ENCODE results near the gene KRTAP5-7.
"Not testable (repeated sequence)": the region's sequence is repeated elsewhere in the genome, so short reads cannot be mapped to it uniquely, and the experiment has no call there.

The KRTAP5-7 gene, protein sequence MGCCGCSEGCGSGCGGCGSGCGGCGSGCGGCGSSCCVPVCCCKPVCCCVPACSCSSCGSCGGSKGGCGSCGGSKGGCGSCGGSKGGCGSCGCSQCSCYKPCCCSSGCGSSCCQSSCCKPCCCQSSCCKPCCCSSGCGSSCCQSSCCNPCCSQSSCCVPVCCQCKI

DNA sequence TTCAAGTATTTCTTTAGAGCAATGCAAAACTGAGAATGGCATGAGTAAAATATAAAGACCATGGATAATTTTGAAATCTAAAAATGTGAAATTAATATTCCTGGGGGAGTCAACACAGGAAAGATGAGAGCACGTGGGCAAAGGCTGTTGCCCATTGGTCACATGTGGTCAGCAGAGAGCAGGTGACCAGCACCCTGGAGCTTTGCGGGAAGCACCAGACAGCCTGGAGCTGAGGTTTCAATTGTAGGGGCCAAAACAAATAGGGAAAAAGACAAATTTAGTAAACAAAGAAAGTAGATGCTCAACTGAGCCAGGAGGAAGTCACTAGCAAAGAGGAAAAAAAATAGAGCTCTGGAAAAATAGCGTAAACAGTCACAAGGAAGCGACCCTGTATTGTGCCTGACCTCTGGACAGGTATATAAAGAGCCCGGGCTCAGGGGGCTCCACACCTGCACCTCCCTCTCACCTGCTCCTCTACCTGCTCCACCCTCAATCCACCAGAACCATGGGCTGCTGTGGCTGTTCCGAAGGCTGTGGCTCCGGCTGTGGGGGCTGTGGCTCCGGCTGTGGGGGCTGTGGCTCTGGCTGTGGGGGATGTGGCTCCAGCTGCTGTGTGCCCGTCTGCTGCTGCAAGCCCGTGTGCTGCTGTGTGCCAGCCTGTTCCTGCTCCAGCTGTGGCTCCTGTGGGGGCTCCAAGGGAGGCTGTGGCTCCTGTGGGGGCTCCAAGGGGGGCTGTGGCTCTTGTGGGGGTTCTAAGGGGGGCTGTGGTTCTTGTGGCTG is at the start of gene KRTAP5-7:
KRTAP5-7 (plus strand) TSS at position 472 of the 780 bp plus-strand sequence; CDS start at position 506, 34 bp downstream.
- DNase-seq (ENCODE audit: low read depth in 2 of 2), result not testable (repeated sequence)

DNA sequence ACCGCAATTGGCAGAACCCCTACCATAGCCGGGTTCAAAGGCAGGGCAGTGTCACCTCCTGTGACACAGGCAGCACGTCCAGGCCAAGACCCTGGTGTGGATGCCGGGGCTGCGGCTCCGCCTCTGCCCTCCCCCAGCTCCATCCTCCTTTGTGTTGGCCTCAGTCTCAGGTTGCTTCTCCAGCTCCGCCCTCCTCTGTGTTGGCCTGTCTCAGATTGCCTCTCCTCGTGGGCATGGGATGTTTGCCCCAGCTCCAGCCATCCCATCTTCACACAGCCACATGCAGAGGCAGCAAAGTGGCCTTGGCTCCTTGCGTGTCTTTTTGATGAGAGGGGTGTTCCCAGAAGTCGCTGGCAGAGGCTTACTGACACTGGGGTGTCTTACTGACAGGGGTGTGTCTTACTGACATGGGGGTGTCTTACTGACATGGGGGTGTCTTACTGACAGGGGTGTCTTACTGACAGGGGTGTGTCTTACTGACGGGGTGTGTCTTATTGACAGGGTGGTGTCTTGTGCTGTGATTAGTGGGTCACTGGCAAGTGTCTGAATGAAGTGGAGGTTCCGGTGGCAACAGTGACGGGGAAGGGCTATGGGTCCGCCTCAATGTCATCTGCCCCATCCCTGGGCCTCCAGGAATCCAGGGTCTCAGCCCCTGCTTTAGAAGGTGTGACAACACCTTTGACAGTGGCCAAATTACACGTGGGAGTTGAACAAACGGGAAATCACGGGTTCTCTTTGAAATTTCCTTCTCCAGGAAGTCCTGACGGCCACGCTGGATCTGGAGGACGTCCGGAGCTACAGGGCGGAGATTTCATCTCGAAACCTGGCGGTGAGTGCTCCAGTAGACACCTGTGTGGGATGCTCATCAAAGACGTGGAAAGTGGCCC is 49.2 kb upstream of the KRTAP5-7 start:
- DNase-seq (ENCODE audit: low read depth in 2 of 2), result no peak

DNA sequence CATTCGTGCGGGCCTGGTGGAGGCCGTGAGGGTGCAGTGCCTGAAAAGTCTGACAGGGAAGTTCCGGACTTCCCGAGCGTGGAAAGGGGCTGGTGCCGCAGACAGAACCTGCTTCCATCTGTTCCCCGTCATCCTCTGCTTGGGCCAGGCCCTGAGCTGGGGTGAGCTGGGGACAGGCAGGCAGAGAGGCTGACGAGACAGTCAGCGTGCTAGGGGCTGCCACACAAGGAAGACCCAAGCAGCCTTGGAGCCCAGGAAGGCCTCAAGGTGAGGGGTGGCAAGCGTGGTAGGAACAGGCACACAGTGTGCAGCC is 48.6 kb upstream of the KRTAP5-7 start:
- DNase-seq (ENCODE audit: low read depth in 2 of 2), result no peak

DNA sequence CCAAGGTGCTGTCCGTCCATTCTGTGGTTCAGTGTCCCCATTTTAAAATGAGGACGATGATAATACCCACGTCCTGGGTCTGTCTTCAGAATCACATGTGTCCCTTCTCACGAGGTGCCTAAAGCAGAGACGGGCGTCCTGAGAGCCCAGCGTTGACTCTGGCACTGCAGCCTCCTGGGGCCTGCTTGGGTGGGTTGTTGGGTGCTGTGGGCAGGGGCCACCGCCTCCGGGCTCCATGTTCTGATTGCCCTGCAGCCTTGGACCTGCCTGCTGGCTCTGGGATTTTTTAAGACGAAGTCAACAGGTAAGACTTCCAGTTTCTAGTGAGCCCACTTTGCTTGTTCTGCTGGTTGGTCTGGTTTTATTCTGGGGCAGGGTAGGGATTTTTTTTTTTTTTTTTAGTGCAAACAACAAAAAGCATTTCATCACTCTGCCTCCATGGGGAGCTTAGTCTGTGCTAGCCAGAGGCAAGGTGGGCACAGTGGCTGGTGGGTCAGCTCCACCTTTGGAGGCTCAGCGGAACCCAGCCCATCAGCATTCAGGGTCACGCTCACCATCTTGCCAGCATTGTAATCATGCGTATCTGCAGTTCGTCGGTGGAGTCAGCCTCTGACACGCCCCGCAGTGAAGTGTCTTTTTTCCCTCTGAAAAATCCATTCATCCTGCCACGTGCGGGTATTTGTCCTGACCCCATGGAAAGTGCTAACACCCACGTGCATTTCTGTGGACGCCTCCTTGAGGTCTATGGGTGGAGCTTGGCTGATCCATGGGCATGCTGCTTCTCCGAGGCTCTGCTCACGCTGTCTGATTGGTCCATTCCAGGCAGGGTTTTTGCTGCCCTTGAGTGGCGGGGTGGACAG is 45.7 kb upstream of the KRTAP5-7 start:
- no peak for DNase-seq (ENCODE audit: low read depth in 2 of 2)

DNA sequence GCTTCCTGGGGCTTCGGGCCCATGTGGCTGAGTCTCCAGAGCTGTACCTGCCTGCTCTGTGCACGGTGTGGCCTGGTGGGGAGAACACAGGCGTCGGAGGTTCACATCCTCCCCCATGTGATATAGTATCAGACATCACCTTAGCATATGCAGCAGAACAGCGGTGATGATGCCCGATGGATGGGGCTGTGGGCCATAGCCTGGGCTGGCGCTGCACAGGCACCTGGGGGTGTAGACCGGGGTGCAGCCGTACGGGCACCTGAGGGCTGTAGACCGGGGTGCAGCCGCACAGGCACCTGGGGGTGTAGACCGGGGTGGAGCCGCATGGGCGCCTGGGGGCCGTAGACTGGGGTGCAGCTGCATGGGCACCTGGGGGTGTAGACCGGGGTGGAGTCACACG is 44.9 kb upstream of the KRTAP5-7 start:
- DNase-seq (ENCODE audit: low read depth in 2 of 2), result no peak

DNA sequence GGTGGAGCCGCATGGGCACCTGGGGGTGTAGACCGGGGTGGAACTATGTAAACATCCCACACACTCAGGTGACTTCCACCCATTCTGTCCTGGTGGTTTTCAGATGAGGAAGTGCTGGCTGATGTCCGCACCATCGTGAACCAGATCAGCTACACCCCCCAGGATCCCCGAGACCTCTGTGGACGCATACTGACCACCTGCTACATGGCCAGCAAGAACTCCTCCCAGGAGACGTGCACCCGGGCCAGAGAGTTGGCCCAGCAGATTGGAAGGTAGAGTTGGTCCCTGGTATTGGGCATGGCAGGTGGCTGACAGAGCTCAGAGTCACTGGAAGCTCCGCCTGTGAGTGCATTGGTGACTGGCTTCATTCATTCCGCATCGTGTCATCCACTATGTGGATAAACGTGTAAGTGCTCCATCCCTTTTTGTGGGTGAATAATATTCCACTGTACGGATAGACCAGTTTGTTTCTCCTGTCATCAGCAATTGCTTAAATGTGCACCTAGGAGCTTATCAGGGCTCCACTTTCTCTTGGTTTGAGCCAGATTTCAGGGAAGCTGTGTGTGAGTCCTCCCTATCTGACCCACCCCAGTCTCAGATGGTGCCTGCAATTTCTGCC is 44.2 kb upstream of the KRTAP5-7 start:
- DNase-seq (ENCODE audit: low read depth in 2 of 2), result no peak

DNA sequence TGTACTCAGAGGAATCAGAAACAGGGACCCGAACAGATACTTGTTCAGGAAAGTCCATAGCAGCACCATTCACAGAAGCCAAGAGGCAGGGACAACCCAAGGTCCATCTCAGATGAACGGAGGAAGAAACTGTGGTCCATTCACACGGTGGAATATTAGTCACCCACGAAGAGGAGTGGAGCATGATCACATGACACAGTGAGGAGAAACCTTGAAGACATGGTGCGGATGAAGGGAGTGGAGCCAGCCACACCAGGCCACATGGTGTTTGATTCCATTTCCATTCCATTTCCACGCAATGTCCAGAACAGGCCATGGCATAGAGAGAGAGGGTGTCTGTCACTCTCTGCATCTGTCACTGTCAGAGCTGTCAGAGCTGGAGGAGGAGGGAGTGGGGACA is 43.4 kb upstream of the KRTAP5-7 start:
- DNase-seq (ENCODE audit: low read depth in 2 of 2), result no peak

DNA sequence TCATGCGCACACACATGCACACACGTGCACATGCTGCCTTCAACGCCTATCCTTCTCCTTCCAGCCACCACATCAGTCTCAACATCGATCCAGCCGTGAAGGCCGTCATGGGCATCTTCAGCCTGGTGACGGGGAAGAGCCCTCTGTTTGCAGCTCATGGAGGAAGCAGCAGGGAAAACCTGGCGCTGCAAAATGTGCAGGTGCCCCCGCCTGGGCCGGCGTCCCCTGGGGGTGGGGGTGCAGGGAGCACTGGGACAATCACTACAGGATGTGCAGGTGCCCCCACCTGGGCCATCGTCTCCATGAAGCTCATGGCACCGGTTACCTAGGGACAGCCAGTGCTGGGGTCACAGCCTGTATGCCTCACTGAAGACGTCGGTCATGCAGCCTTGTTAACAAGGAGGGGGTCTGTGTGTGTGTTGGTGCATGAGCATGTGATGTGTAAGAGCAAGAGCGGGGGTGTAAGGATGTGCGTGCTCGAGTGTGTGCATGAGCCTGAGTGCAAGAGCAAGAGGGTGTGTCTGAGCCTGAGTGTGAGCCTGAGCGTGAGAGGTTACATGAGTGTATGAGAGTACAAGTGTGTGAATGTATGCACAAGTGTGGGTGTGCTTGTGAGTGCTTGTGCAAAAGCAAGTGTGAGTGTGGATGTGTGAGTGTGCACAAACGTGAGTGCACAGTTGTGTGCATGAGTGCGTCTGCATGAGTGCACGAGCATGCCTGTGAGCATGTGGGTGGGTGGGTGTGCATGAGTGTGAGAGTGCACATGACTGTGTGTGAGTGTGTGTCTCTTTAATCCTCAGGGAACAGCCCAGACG is 42.6 kb upstream of the KRTAP5-7 start:
- no peak for DNase-seq (ENCODE audit: low read depth in 2 of 2)

DNA sequence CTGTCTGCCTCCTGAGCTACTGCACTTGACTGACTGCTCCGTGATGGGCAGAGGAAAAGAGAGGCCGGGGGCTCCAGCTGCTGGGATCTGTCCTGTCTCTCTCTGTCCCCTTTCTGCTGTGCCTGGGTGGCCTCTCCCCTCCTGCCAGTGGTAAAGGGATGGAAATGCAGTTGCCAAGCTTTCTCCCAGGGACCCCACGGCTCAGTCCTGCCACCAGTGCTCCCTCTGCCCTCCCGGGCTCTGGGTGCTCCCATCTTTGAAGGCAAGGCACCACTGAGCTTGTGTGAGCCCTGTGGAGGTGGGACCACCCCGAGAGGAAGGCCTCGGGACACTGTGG is 42.0 kb upstream of the KRTAP5-7 start:
- DNase-seq (ENCODE audit: low read depth in 2 of 2), result no peak

DNA sequence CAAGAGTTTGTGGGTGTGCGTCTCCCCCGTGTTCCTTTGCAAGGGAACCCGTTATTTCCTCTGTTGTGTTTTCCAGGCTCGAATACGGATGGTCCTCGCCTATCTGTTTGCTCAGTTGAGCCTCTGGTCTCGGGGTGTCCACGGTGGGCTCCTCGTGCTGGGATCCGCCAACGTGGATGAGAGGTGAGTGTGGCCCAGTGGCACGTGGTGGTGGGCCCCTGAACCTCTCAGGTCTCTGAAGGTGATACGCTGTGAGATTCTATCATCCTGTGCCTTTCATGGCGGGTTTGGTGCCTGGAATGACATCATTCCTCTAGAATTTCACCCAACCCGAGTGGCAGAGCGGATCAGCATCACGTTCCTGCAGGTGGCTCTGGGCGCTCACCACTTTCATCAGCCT is 41.6 kb upstream of the KRTAP5-7 start:
- no peak for DNase-seq (ENCODE audit: low read depth in 2 of 2)

DNA sequence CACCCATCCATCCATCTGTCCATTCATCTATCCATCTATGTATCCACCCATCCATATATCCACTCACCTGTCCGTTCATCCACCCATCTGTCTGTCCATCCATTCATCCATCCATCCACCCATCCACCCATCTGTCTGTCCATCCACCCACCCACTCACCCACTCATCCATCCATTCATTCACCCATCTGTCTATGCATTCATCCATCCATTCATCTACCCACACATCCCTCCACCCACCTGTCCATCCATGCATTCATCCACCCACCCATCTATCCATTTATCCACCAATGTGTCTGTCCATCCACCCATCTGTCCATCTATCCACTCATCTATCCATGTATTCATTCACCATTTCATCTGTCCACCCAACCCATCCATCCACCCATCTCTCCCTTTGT is 40.7 kb upstream of the KRTAP5-7 start:
- no peak for DNase-seq (ENCODE audit: low read depth in 2 of 2)

DNA sequence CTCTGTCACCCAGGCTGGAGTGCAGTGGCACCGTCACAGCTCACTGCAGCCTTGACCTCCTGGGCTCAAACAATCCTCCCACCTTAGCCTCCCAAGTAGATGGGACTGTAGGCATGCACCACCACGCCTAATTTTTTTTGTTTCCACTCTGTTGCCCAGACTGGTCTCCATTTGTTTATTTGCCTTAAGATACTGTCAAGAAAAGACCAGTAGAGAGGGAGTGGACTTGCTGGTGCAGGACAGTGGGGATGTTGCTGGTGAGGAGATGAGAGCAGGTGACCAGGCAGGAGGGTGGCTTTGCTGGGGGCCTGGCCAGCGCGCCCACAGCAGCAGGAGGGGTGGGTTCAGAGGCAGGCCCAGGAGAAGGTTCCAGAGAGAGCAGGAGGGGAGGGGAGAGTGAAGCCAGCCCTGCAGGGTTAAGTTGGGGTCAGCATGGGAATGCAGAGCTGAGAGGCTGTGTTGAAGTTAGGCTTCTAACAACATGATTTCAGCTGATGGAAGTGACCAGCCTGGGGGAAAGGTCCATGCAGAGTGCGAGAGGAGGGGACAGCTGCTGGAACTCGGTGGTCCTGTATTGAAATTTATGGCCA is 38.3 kb upstream of the KRTAP5-7 start:
- DNase-seq (ENCODE audit: low read depth in 2 of 2), result no peak

DNA sequence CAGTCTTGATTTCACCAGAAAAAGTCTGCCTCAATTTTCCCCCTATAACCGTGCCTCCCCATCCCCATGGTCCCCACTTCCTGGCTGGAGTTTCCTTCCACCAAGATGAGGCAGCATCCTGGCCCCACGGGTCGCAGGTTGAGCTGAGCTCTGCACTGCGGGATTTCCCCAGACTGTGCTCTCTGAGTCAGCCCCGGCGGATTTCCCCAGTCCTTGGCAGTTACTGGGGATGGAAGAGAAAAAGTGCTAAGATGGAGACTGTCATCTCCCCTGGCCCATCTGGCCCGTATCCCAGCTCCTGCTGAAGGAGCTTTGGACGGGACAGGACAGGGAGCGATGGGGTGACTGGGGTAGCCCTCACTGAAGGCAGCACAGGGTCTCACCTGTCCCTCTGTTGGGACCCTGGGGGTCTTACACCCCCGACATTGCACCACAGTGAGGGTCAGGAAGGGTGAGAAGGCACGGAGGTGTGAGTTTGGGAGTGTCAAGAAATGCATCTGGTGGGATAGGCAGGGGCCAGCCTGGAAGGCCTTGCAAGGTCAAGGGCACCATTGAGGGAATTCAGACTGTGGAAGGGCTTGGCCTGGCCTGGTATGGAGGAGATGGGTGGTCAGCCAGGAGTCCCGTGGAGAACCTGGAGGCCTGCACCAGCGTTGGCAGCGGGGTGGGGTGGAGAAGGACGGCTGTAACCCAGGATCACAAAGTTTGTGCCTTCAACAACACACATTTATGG is 37.6 kb upstream of the KRTAP5-7 start:
- no peak for DNase-seq (ENCODE audit: low read depth in 2 of 2)

DNA sequence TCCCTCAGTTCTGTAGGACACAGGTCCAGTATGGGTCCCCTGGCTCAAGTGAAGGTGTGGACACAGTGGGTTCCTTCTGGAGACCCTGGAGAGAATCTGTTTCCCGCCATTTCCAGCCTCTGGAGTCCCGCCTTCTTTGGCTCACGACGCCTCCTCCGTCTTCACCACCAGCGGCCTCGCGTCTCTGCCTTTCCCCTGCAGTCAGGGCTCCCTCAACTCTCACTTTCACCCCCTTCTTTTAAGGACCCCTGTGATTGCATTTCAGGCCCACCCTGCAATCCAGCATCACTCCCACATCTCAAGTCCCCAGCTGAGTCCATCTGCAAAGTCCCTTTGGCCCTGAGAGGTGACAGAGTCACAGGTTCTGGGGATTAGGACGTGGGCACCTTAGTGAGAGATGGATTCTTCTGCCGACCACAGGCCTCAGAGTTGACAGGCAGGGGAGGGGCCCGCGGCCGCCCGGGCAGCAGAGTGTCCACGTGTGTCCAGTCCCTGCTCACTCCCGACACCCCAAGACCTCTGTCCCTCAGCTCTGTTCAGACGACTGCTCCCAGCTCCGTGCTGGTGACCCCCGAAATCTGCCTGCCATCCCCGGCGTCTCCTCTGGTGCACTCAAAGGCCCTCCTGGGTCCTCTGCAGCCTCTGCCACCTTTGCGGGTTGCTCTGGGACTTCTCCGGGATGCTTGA is 36.9 kb upstream of the KRTAP5-7 start:
- no peak for DNase-seq (ENCODE audit: low read depth in 2 of 2)

DNA sequence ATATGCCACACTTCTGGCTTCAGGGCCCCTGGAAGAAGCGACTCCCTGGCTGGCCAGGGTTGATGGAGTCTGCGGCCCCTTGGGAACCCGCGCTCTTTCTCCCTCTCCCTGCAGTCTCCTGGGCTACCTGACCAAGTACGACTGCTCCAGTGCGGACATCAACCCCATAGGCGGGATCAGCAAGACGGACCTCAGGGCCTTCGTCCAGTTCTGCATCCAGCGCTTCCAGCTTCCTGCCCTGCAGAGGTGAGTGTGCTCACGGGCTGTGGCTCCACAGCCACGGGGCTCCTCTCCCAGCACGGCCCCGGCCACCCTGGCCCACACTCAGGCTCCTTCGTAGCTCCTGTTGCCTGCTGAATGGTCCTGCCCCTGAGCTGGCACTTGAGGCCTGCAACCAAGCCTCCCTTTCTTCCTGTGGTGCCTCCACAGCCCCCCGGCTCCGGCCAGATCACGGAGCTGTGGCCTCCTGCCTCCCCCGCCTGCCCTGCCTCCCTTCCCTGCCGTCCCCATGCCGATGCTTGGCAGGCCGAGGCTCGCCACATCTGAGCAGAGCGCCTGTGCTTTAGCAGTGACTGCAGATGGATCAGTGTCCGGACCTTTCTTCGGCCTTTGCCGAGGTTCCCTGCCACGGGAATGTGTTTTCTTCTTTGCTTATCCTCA is 36.2 kb upstream of the KRTAP5-7 start:
- DNase-seq (ENCODE audit: low read depth in 2 of 2), result no peak

DNA sequence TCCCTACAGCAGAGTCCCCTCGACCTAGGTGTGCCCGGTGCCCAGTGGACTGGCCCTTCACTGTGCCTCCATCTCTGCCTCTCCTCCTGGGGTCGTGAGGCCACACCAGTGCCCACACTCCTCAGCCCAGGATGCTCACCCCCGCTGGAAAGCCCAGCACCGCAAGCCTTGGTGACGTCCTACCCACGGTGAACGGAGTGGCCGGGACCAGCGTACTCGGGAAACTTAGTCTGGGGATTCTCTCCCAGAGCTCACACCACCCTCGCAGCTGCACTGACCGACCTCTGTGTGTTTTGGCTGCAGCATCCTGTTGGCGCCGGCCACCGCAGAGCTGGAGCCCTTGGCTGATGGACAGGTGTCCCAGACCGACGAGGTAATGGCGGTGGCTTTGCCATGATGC is 35.5 kb upstream of the KRTAP5-7 start:
- no peak for DNase-seq (ENCODE audit: low read depth in 2 of 2)

DNA sequence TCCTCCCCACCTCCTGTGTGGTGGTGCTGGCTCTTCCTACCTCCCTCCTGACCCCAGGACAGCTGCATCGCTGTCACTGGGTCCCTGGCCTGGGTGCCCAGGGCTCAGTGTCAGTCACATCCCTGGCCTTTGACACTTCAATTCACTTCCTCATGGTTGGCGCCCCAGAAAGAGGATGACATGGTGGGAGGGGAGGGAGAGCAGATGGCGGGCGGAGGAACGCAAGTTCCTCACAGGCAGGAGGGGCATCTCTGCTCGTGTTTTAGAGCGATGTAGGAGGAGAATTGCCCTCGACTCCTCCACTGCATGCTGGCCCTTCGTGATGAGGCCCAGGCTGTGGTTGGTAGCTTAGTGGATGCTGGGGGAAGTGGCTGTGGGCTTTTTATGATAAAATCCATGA is 35.1 kb upstream of the KRTAP5-7 start:
- DNase-seq (ENCODE audit: low read depth in 2 of 2), result no peak
